ENCODE data around the gene DSE.

DSE gene

DNA sequence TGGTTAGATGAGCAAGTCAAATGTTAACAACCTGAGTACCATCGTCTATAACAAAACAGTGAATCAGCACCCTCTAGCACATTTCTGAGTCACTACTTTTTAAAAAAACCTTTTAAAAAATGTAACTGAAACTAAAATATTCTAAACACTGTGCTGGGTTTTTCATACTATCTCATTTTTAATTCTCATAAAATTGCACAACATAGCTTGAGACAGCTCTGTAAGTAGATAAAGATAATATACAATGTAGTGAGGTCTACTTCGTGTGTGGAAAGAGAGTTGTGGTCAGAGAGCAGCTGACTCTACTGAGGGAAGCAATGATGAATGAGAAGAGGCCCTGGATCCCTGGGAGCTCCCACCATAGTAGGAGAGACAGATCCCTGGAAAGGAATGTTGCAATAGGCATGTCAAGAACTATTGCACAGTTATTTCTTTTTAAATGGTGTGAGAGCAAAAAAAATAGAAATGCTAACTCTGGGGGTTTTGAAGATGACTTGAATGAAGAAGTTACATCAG is 76.8 kb downstream of the DSE start:
- Mint-ChIP-seq H3K9me3 (ENCODE audit: low read depth) (no peaks in the 10 kb centered on the region), H3K4me1 (ENCODE audit: low read depth) (peaks cover 4% of the 10 kb centered on the region), H3K4me3 (no peak overlapping the region), H3K36me3 (no peaks in the 10 kb centered on the region), H3K27me3 (peaks cover 12% of the 10 kb centered on the region), H3K27ac (no peak overlapping the region)

DNA sequence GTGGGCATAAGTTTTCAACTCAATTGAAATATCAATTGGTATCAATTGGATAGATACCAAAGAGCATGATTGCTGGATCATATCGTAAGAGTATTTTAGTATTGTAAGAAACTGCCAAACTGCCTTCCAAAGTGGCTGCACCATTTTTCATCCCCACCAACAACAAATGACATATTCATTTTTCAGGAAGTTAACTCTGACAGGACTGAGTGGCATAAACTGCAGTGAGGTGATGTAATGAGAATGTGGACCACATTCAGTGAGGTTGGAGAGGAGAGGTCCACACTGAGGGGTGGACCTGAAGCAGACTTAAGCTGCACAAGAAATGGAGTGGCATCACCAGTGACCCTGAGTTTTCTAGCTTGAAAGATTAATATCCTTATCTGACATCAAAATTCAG is 78.8 kb downstream of the DSE start:
- no peaks in the 10 kb centered on the region for H3K36me3 Mint-ChIP-seq
- no peaks in the 10 kb centered on the region for H3K9me3 Mint-ChIP-seq (ENCODE audit: low read depth)
- H3K4me1 Mint-ChIP-seq (ENCODE audit: low read depth), result peaks cover 4% of the 10 kb centered on the region
- H3K4me3 Mint-ChIP-seq, result no peak overlapping the region
- H3K27ac Mint-ChIP-seq, result no peak overlapping the region
- H3K27me3 Mint-ChIP-seq, result peaks cover 14% of the 10 kb centered on the region

GRCh38 chr6:116450185-116450710 is 79.5 kb downstream of the DSE start:
- Mint-ChIP-seq H3K36me3 (no peaks in the 10 kb centered on the region), H3K4me1 (ENCODE audit: low read depth) (peaks cover 4% of the 10 kb centered on the region), H3K27ac (no peak overlapping the region), H3K9me3 (ENCODE audit: low read depth) (no peaks in the 10 kb centered on the region), H3K4me3 (no peak overlapping the region), H3K27me3 (peaks cover 13% of the 10 kb centered on the region)

DNA sequence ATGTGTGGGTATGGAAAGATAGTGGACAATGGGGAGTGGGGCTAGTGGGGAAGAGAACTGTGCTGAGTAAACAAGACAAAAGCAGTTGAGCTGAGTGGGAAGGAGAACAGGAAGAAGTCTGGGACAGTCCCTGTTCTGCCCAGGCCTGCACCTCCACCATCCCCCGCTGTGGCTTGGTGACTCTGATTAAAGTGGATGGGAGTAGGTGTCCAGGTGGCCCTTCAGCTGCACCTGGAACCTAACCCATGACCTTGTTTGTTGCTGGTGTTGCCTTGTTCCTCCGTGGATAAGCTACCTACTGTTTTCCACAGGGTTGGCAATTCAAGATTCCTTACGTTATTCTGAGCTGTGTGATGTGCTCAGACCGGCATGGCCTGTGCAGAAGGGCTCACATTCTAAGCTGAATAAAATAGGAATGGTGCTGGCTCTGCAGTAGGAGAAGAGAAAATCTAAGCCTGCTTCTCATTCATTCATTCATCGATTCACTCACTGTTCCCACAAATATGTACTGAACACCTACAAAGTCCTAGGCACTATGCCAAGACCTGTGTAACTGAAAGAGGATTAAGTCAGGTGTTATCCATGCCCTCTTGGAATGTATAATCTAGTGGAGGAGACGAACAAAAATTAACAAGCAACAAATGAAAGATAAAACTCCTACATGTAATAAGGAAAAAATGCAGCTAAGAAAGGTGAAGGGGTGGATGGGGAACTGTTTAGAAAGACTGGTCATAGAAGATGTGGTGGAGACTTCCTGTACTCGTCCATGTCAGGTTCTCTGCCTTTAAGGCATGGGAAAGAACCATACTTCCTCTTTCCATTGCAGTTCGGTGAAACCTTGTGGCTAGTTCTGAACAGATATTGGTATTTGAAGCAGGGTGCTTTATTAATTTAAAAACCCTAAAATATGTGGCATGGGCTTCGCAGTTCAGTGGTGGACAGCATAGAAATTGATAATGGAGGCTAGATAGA is 80.3 kb downstream of the DSE start:
- no peaks in the 10 kb centered on the region for H3K9me3 Mint-ChIP-seq (ENCODE audit: low read depth)
- H3K36me3 Mint-ChIP-seq, result no peaks in the 10 kb centered on the region
- no peak overlapping the region for H3K27ac Mint-ChIP-seq
- peaks cover 4% of the 10 kb centered on the region for H3K4me1 Mint-ChIP-seq (ENCODE audit: low read depth)
- peaks cover 13% of the 10 kb centered on the region for H3K27me3 Mint-ChIP-seq
- no peak overlapping the region for H3K4me3 Mint-ChIP-seq

DNA sequence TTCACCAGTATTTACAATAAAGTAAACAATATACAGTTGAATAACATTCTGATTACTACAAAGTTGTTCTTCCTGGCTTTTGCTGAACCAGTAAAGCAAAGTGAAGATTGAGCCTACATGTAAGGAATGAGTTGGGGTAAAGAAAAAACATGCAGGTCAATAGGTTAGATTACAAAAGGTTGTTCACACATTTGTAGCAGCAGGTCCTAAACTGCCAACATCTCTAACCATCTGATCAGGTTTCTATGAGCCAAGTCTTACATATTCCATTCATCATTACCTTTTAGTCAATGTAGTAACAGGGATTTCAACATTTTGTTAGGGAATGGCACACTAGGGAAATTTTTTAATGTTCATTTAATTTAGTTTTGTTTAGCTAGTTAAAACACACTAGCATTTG is 81.2 kb downstream of the DSE start:
- Mint-ChIP-seq H3K9me3 (ENCODE audit: low read depth) (no peaks in the 10 kb centered on the region), H3K4me3 (no peak overlapping the region), H3K27me3 (peaks cover 13% of the 10 kb centered on the region), H3K27ac (no peak overlapping the region), H3K36me3 (no peaks in the 10 kb centered on the region), H3K4me1 (ENCODE audit: low read depth) (peaks cover 4% of the 10 kb centered on the region)

DNA sequence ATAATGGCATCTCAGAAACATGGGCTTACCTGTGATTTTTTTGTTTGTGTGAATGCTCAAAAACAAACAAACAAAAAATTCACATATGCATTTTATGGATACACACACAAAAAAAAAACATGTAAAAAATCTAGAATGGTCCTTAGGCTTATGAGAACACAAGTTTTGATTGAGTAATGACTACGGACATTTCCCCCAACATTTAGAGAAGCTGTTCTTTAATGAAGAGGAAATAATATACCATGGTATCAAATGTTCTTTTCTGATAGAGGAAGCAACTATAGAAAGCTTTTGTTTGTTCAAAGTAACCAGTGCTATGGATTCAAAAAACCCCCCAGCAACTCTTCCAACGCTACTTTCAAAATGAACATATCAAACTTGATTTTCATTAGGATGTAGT is 81.8 kb downstream of the DSE start:
- Mint-ChIP-seq H3K9me3 (ENCODE audit: low read depth) (no peaks in the 10 kb centered on the region), H3K36me3 (no peaks in the 10 kb centered on the region), H3K27ac (no peak overlapping the region), H3K4me1 (ENCODE audit: low read depth) (peaks cover 4% of the 10 kb centered on the region), H3K27me3 (peaks cover 13% of the 10 kb centered on the region), H3K4me3 (no peak overlapping the region)

- Mint-ChIP-seq H3K27me3 (peaks cover 18% of the 10 kb centered on the region), H3K4me3 (no peak overlapping the region), H3K9me3 (ENCODE audit: low read depth) (no peaks in the 10 kb centered on the region), H3K27ac (no peak overlapping the region), H3K36me3 (no peaks in the 10 kb centered on the region), H3K4me1 (ENCODE audit: low read depth) (peaks cover 5% of the 10 kb centered on the region)
Observed at GRCh38 chr6:116456106-116456505, 85.4 kb downstream of the DSE start.

GRCh38 chr6:116456927-116457326 is 86.2 kb downstream of the DSE start:
- Mint-ChIP-seq H3K36me3 (no peaks in the 10 kb centered on the region), H3K27ac (no peak overlapping the region), H3K9me3 (ENCODE audit: low read depth) (no peaks in the 10 kb centered on the region), H3K4me1 (ENCODE audit: low read depth) (peaks cover 9% of the 10 kb centered on the region), H3K4me3 (no peak overlapping the region), H3K27me3 (peaks cover 21% of the 10 kb centered on the region)

- Mint-ChIP-seq H3K4me1 (ENCODE audit: low read depth) (peaks cover 13% of the 10 kb centered on the region), H3K36me3 (no peaks in the 10 kb centered on the region), H3K4me3 (no peak overlapping the region), H3K27me3 (peaks cover 29% of the 10 kb centered on the region), H3K27ac (no peak overlapping the region), H3K9me3 (ENCODE audit: low read depth) (no peaks in the 10 kb centered on the region)
Observed at GRCh38 chr6:116458264-116458663, 87.5 kb downstream of the DSE start.

DNA sequence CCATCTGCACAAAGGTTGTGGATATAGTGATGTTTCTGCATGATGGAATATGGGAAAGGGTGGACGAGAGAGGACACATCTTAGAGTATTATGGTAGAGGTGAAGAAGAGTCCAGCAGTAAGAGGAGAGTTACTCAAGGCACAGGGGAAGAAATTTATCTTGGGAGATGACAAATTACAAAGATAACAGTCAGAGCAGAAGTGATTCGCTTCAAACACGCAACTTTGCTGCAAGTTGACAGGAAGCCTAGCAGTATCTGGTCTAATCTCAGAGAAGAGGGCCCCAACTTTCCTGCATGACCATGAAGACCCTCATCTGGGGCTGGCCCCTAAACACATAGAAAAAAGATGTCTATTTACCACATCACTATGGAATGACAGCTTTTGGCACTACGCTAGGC is 89.2 kb downstream of the DSE start:
- Mint-ChIP-seq H3K4me3 (no peak overlapping the region), H3K27me3 (peaks cover 36% of the 10 kb centered on the region), H3K4me1 (ENCODE audit: low read depth) (peaks cover 17% of the 10 kb centered on the region), H3K36me3 (no peaks in the 10 kb centered on the region), H3K27ac (no peak overlapping the region), H3K9me3 (ENCODE audit: low read depth) (no peaks in the 10 kb centered on the region)

DNA sequence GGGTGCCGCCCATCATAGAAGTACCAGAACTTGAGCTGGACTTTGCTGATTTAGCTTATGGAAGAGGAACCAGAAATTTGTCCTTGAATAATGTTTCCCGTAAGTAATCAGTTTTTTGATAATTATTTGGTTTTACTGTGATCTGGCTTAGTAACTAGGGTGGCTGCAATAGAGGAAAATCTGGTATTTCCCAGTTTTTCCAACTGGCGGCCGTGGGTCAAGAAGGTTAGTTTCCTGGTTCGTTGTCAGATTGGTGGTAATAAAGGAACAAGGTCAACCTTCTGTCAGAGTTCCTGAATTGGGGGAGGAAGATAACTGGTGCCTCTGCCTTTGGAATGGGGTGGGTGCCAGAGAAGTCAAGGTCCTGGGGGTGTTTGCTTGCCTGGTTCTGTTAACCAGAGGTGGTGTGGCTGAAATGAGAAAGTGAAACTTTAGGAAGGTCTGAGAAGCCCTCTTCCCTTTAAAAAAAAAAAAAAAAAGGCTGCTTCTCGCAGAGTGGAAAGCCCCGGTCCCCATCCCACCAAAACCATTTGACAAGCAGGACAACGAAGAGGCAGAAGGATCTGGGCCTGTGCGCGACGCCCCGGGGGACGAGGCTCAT is 90.7 kb downstream of the DSE start, which contains the start of gene CALHM6:
Gene CALHM6, plus strand, starts transcription at position 45 of the 601 bp plus-strand sequence. Its CDS starts 555 bp downstream, at position 600.
- H3K27ac Mint-ChIP-seq, result peak within 1 kb of the TSS; percentile 8
- peak within 1 kb of the TSS; percentile 75 for H3K4me3 Mint-ChIP-seq
- H3K9me3 Mint-ChIP-seq (ENCODE audit: low read depth), result no peaks in the 10 kb centered on the region
- peaks cover 17% of the 10 kb centered on the region for H3K4me1 Mint-ChIP-seq (ENCODE audit: low read depth)
- H3K36me3 Mint-ChIP-seq, result no peaks in the 10 kb centered on the region
- H3K27me3 Mint-ChIP-seq, result peaks cover 35% of the 10 kb centered on the region

DNA sequence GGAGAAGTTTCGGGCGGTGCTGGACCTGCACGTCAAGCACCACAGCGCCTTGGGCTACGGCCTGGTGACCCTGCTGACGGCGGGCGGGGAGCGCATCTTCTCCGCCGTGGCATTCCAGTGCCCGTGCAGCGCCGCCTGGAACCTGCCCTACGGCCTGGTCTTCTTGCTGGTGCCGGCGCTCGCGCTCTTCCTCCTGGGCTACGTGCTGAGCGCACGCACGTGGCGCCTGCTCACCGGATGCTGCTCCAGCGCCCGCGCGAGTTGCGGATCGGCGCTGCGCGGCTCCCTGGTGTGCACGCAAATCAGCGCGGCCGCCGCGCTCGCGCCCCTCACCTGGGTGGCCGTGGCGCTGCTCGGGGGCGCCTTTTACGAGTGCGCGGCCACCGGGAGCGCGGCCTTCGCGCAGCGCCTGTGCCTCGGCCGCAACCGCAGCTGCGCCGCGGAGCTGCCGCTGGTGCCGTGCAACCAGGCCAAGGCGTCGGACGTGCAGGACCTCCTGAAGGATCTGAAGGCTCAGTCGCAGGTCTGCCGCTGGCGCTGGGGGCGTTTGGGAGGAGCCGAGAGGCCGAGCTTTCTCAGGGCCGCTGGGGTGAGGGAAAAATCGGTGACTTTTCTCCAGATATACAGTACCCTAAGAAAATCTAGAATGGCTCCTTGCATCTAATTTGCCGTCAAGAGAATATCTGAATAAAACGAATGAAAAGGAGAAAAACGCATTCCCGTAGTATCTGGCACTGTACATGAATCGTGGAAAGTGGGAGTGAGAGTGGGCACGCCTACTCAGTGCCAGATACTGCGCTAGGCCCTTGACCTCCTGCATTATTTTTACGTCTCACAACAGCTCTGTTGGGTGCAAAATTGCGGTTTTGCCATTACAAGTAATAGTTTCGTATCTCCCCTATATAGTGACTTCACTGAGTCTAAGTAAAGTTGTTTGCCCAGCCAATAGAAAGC is 91.5 kb downstream of the DSE start:
- H3K4me1 Mint-ChIP-seq (ENCODE audit: low read depth), result peaks cover 17% of the 10 kb centered on the region
- no peaks in the 10 kb centered on the region for H3K36me3 Mint-ChIP-seq
- H3K27ac Mint-ChIP-seq, result no peak overlapping the region
- H3K9me3 Mint-ChIP-seq (ENCODE audit: low read depth), result no peaks in the 10 kb centered on the region
- peaks cover 35% of the 10 kb centered on the region for H3K27me3 Mint-ChIP-seq
- H3K4me3 Mint-ChIP-seq, result peak overlapping the region; percentile 75

GRCh38 chr6:116463301-116463700 is 92.6 kb downstream of the DSE start:
- Mint-ChIP-seq H3K9me3 (ENCODE audit: low read depth) (no peaks in the 10 kb centered on the region), H3K4me3 (no peak overlapping the region), H3K27ac (no peak overlapping the region), H3K36me3 (no peaks in the 10 kb centered on the region), H3K27me3 (peaks cover 35% of the 10 kb centered on the region), H3K4me1 (ENCODE audit: low read depth) (peaks cover 17% of the 10 kb centered on the region)

GRCh38 chr6:116465246-116465645 is 94.5 kb downstream of the DSE start:
- H3K36me3 Mint-ChIP-seq, result no peaks in the 10 kb centered on the region
- no peaks in the 10 kb centered on the region for H3K9me3 Mint-ChIP-seq (ENCODE audit: low read depth)
- H3K27me3 Mint-ChIP-seq, result peaks cover 30% of the 10 kb centered on the region
- no peak overlapping the region for H3K4me3 Mint-ChIP-seq
- H3K4me1 Mint-ChIP-seq (ENCODE audit: low read depth), result peaks cover 17% of the 10 kb centered on the region
- no peak overlapping the region for H3K27ac Mint-ChIP-seq

Data from activated naive CD8-positive, alpha-beta T cell (primary cell).